ENCODE measurements around the gene NR2F1-AS1. TPM values are rescaled to one million over a fixed set of nuclear protein-coding genes. Genes with fewer than 3 reads are reported as not detected.

The NR2F1-AS1 gene
- total RNA-seq, 1 experiment from 2014 or later: 24.1 TPM

GRCh38 chr5:93595420-93596147 lies 14.6 kb upstream of the NR2F1-AS1 start:
- ATAC-seq: peak; percentile 25
- ChIA-PET CTCF (no interaction called here), POLR2A (ENCODE audit: unreplicated experiment) (no interaction called here)
- Histone ChIP-seq H3K9me2 (replicated peaks; ENCODE audit: low read length) (no peaks in the 10 kb centered on the region), H4K20me1 (ENCODE audit: low read length) (peaks cover 14% of the 10 kb centered on the region; the same call in 1 of the 2 replicates), H3K4me2 (ENCODE audit: low read length) (no peak overlapping the region), H3F3A (ENCODE audit: low read length, unreplicated experiment) (no peaks in the 10 kb centered on the region), H3K79me2 (ENCODE audit: low read length) (peaks cover 21% of the 10 kb centered on the region), H3K9me3 (ENCODE audit: low read length) (no peaks in the 10 kb centered on the region), H3K4me1 (ENCODE audit: insufficient read depth, low read length) (peaks cover 9% of the 10 kb centered on the region; the same call in 1 of the 2 replicates), H3K4me3 (ENCODE audit: low read length) (no peak overlapping the region), H2AFZ (ENCODE audit: low read length) (no peak overlapping the region), H3K9ac (ENCODE audit: low read length) (no peak overlapping the region), H3K27me3 (ENCODE audit: low read length) (no peaks in the 10 kb centered on the region), H3K27ac (ENCODE audit: low read length) (no peak overlapping the region), H3K36me3 (ENCODE audit: low read depth, low read length) (peaks cover 35% of the 10 kb centered on the region)
- intact Hi-C loops (cut with micrococcal nuclease): no loop called here
- BruUV-seq (replicated peaks): no TSS peak
- no peak for DNase-seq
- TF ChIP-seq EZH2 (IDR thresholded peaks at IDR 0.05; ENCODE audit: low read length, unreplicated experiment) (no peak), CTCF (conservative IDR thresholded peaks at IDR 0.05; ENCODE audit: low read depth, low read length) (no peak), EZH2phosphoT487 (IDR thresholded peaks at IDR 0.05; ENCODE audit: borderline replicate concordance, low read length) (no peak)

- Histone ChIP-seq H3K79me2 (ENCODE audit: low read length) (peaks cover 29% of the 10 kb centered on the region), H3F3A (ENCODE audit: low read length, unreplicated experiment) (no peaks in the 10 kb centered on the region), H2AFZ (ENCODE audit: low read length) (no peak overlapping the region), H4K20me1 (ENCODE audit: low read length) (peaks cover 20% of the 10 kb centered on the region; the same call in 1 of the 2 replicates), H3K4me2 (ENCODE audit: low read length) (no peak overlapping the region), H3K9ac (ENCODE audit: low read length) (no peak overlapping the region), H3K27ac (ENCODE audit: low read length) (no peak overlapping the region), H3K4me1 (ENCODE audit: insufficient read depth, low read length) (peaks cover 14% of the 10 kb centered on the region), H3K4me3 (ENCODE audit: low read length) (no peak overlapping the region), H3K9me3 (ENCODE audit: low read length) (no peaks in the 10 kb centered on the region), H3K9me2 (replicated peaks; ENCODE audit: low read length) (no peaks in the 10 kb centered on the region), H3K27me3 (ENCODE audit: low read length) (no peaks in the 10 kb centered on the region), H3K36me3 (ENCODE audit: low read depth, low read length) (peaks cover 43% of the 10 kb centered on the region)
- DNase-seq (no peak), ATAC-seq (peak; percentile 9; the same call in 1 of the 2 replicates)
- ChIA-PET CTCF (no interaction called here), POLR2A (ENCODE audit: unreplicated experiment) (no interaction called here)
- BruUV-seq (replicated peaks): no TSS peak
- TF ChIP-seq EZH2phosphoT487 (IDR thresholded peaks at IDR 0.05; ENCODE audit: borderline replicate concordance, low read length) (no peak), EZH2 (IDR thresholded peaks at IDR 0.05; ENCODE audit: low read length, unreplicated experiment) (no peak), CTCF (conservative IDR thresholded peaks at IDR 0.05; ENCODE audit: low read depth, low read length) (no peak)
- intact Hi-C loops (cut with micrococcal nuclease): no loop called here
These were observed 13.8 kb upstream of the NR2F1-AS1 start for GRCh38 chr5:93594591-93595419.

Data from PC-3 (cell line).